Stimulated activated CD4-positive, alpha-beta T cell treated with anti-CD3 and anti-CD28 coated beads, Interleukin-4, amount 100 ng/mL, for 4 hours (primary cell): ENCODE results near the gene TSC22D4.
"Not testable (repeated sequence)": the region's sequence is repeated elsewhere in the genome, so short reads cannot be mapped to it uniquely, and the experiment has no call there.

Experiments
- DNase-seq, 2 experiments: peaks; one replicate each; pipeline ENCODE4 v3.0.0-alpha.2; 2020

TSC22D4 gene

GRCh38 chr7:100441641-100442535 is 37.1 kb downstream of the TSC22D4 start:
- no peak for DNase-seq

DNA sequence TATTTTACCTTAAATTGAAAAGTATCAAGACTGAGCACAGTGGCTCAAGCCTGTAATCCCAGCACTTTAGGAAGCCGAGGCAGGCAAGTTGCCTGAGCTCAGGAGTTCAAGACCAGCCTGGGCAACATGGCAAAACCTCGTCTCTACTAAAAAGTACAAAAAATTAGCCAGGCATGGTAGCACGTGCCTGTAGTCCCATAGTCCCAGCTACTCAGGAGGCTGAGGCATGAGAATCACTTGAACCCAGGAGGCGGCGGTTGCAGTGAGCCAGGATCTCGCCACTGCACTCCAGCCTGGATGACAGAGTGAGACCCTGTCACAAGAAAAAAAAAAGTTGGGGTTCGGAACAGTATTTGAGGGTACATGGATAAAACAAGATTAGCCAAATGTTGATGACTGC is 39.8 kb downstream of the TSC22D4 start:
- not testable (repeated sequence) for DNase-seq

DNA sequence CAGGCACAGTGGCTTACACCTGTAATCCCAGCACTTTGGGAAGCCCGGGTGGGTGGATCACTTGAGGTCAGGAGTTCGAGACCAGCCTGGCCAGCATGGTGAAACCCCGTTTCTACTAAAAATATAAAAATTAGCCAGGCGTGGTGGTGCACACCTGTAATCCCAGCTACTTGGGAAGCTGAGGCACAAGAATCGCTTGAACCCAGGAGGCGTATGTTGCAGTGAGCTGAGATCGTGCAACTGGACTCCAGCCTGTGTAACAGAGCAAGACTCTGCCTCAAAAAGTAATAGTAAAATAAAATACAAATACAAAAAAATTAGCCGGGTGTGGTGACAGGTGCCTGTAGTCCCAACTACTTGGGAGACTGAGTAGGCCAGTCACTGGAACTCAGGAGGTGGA is 40.3 kb downstream of the TSC22D4 start:
- DNase-seq = not testable (repeated sequence)

DNA sequence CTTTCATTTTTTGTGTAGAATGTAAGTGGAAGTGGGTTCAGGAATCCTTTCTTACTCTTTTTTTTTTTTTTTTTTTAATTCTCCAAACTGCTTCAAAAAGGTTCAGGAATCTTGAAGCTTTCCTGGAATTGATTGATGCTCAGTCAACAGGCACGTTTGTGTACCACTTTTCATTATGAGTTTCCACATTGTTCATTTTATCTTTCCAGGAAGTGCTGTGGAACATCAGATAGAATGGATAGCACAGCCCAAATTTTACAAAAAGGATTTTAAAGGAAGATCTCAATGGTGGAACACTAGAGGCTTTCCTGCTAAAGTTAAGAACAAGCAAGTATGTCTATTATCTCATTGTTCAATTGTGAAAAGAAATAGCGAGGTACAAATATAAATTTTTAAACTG is 40.8 kb downstream of the TSC22D4 start:
- DNase-seq = no peak

GRCh38 chr7:100437150-100438100 is 41.6 kb downstream of the TSC22D4 start:
- DNase-seq = no peak

- peak; percentile 41 to 49 for DNase-seq
Measured at GRCh38 chr7:100435401-100436304, 43.4 kb downstream of the TSC22D4 start.

- no peak for DNase-seq
Measured at GRCh38 chr7:100434297-100435144, 44.5 kb downstream of the TSC22D4 start.

- no peak for DNase-seq
Measured at GRCh38 chr7:100433592-100434296, 45.3 kb downstream of the TSC22D4 start.

DNA sequence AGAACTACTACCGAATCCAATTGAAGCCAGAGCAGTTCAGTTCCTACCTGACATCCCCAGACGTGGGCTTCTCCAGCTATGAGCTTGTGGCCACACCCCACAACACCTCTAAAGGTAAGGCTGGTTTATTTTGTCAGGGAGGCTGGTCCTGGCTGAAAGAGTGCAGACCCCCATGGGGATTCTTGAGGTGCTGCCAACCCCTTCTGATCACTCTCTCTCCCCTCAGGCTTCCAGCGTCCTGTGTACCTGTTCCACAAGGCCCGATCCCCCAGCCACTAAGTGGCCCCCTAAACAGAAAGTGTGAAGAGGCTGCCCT is 45.8 kb downstream of the TSC22D4 start:
- DNase-seq = no peak

DNA sequence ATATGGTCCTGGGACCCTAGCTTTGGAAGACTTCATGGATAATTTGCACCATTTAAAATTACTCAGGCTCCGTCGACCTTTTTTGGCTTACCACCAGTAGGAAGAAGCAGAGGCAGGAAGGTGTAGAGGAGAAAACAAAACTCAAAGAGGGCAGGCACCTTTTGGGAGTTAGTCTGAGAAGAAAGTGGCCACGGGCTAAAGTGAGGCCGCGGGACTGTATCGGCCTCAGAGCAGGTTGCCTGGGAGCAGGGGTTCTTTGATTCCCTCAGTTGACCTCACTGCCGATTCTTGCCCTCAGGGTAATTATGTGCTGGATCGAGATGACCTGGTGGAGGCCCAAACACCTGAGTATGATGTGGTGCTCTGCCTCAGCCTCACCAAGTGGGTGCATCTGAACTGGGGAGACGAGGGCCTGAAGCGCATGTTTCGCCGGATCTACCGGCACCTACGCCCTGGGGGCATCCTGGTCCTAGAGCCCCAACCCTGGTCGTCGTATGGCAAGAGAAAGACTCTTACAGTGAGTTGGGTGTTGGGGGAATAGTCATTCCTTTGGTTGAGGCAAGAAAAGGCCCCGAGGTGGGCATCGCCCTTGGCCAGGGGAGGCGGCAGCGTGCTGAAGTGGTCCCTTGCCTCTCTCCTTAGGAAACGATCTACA is 46.3 kb downstream of the TSC22D4 start:
- no peak for DNase-seq

GRCh38 chr7:100432053-100432452 is 47.0 kb downstream of the TSC22D4 start:
- no peak for DNase-seq

DNA sequence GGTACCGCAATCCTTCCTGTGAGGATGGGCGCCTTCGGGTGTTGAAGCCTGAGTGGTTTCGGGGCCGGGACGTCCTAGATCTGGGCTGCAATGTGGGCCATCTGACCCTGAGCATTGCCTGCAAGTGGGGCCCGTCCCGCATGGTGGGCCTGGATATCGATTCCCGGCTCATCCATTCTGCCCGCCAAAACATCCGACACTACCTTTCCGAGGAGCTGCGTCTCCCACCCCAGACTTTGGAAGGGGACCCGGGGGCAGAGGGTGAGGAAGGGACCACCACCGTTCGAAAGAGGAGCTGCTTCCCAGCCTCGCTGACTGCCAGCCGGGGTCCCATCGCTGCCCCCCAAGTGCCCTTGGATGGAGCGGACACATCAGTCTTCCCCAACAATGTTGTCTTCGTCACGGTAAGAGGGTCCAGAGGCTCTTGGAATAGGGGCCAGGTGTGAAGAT is 47.7 kb downstream of the TSC22D4 start:
- no peak for DNase-seq

GRCh38 chr7:100430493-100431285 is 48.3 kb downstream of the TSC22D4 start:
- DNase-seq = peak; percentile 37 to 61

- peak; percentile 93 to 98 for DNase-seq
Measured at GRCh38 chr7:100429637-100430492, 49.1 kb downstream of the TSC22D4 start, which contains the start of gene MEPCE. TSS of gene MEPCE (plus strand) at chr7:100429831. CDS start at chr7:100430019, 188 bp downstream.

DNA sequence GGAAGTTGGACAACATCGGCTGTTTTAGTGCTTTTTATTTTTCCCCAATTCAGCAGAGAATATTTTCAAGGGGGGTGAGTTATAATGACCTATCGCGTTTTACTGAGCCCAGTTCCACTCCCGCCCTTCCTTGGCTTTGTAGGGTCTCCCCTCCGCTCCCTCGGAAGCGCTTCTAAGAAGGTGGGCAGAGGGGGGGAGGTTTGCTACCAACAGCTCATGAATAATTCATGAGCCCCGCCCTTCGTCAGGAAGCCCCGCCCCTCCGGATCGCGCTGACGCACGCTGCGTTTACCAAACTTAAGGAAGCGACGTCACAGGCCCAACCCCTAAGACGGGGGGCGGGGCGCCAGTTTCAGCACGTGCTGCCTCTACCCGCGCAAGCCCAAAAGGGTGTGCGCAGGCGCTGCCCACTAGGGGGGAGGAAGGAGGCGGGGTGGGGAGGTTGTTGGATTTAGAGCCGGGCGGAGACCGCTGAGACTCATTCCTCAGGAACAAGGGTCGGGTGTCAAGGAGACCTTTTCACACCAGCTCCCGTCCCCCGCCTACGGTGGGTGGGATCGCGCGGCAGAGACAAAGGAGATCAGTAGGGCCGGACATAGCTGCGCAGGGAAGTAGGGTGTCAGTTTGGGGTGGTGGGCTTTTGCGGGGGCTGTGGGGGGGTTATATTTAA is 49.9 kb downstream of the TSC22D4 start:
- DNase-seq = peak; percentile 100

- peak; percentile 97 for DNase-seq
Measured at GRCh38 chr7:100428199-100428966, 50.6 kb downstream of the TSC22D4 start, which contains the start of gene ZCWPW1. TSS of gene ZCWPW1 (minus strand) at chr7:100428703. CDS start at chr7:100420649, 8,054 bp downstream.

- no peak for DNase-seq
Measured at GRCh38 chr7:100427762-100428198, 51.2 kb downstream of the TSC22D4 start.
